ENCODE measurements around the gene NEBL.

- TF ChIP-seq POLR2AphosphoS5 (IDR thresholded peaks at IDR 0.05; ENCODE audit: borderline replicate concordance, low read depth, low read length) (no peak), EZH2 (IDR thresholded peaks at IDR 0.05) (no peak)
Measured at GRCh38 chr10:20912969-20913368, 15.9 kb upstream of the NEBL start.
